H1 (cell line): Measurements from ENCODE around the gene LRRC45.
"Not testable (repeated sequence)": the region's sequence is repeated elsewhere in the genome, so short reads cannot be mapped to it uniquely, and the experiment has no call there.

Experiments used
- CEBPB ChIP-seq: IDR thresholded peaks from 2 replicates; pipeline ENCODE4 v1.6.1; 2012; ENCODE audit warnings: low read depth, low read length
- CHD1 ChIP-seq: IDR thresholded peaks from 2 replicates; pipeline ENCODE4 v1.6.1; 2012; ENCODE audit warnings: low read depth, low read length, improper control_type of control experiment
- CTCF ChIP-seq, 3 experiments: IDR thresholded peaks; 1 replicate in 2 of 3; 2 replicates in 1 of 3; pipeline versions ENCODE4 v1.5.1 to v1.6.1; 2011; ENCODE audit warnings: low read length in 3 of 3, mild to moderate bottlenecking in 3 of 3, inconsistent platforms in 2 of 3, low read depth in 1 of 3, moderate library complexity in 1 of 3; ENCODE audit not compliant: insufficient read depth in 1 of 3; ENCODE audit errors: control extremely low read depth in 1 of 3
- EGR1 ChIP-seq: IDR thresholded peaks from 2 replicates; pipeline ENCODE4 v1.6.1; 2011; ENCODE audit warnings: low read depth, low read length, borderline replicate concordance
- EP300 ChIP-seq, 2 experiments: IDR thresholded peaks; 1 replicate in 1 of 2; 2 replicates in 1 of 2; pipeline ENCODE4 v1.6.1; 2011 to 2012; ENCODE audit warnings: low read depth in 2 of 2, low read length in 2 of 2, mild to moderate bottlenecking in 2 of 2, borderline replicate concordance in 1 of 2, inconsistent platforms in 1 of 2, moderate library complexity in 1 of 2
- EZH2 ChIP-seq: fragments of 200-600 bp; sonication (generic); IDR thresholded peaks from 2 replicates; pipeline ENCODE4 v1.7.1; 2012; ENCODE audit warnings: low read depth, mild to moderate bottlenecking, moderate library complexity, low read length, inconsistent platforms; ENCODE audit not compliant: severe bottlenecking
- HDAC6 ChIP-seq: IDR thresholded peaks from one replicate; pipeline ENCODE4 v1.7.1; 2012; ENCODE audit warnings: low read depth, mild to moderate bottlenecking, inconsistent platforms, low read length, moderate library complexity
- JUN ChIP-seq: IDR thresholded peaks from 2 replicates; pipeline ENCODE4 v1.6.1; 2011; ENCODE audit warnings: low read depth, mild to moderate bottlenecking, improper control_type of control experiment, low read length
- KDM5A ChIP-seq: fragments of 200-600 bp; IDR thresholded peaks from 2 replicates; pipeline ENCODE4 v1.7.1; 2012; ENCODE audit warnings: mild to moderate bottlenecking, low read length, inconsistent platforms, mixed read lengths
- MAX ChIP-seq: IDR thresholded peaks from 2 replicates; pipeline ENCODE4 v1.6.1; 2012; ENCODE audit warnings: inconsistent platforms
- POLR2A ChIP-seq, 2 experiments: IDR thresholded peaks; 1 replicate in 1 of 2; 2 replicates in 1 of 2; pipeline ENCODE4 v1.6.1; 2011; ENCODE audit warnings: low read depth in 2 of 2, low read length in 2 of 2, mild to moderate bottlenecking in 2 of 2; ENCODE audit errors: control extremely low read depth in 1 of 2
- SUZ12 ChIP-seq: fragments of 200-600 bp; sonication (generic); IDR thresholded peaks from 2 replicates; pipeline ENCODE4 v1.6.1; 2012; ENCODE audit warnings: mild to moderate bottlenecking, inconsistent platforms, low read length, moderate library complexity, mixed read lengths
- TAF7 ChIP-seq: optimal IDR thresholded peaks from 2 replicates; pipeline ENCODE3; 2011; ENCODE audit warnings: low read depth, mild to moderate bottlenecking, inconsistent platforms, low read length, moderate library complexity, borderline replicate concordance
- TF ChIP-seq, protein P1 (sequence below): IDR thresholded peaks from 2 replicates; pipeline ENCODE4 v1.6.1; 2011; ENCODE audit warnings: low read depth, mild to moderate bottlenecking, low read length; ENCODE audit not compliant: insufficient read depth

GRCh38 chr17:82038796-82039409 is 15.8 kb downstream of the LRRC45 start:
- TF ChIP-seq SUZ12; MAX; TAF7; POLR2A (IDR thresholded peaks at IDR 0.05; ENCODE audit: control extremely low read depth in 1 of 2, low read depth in 2 of 2, low read length in 2 of 2); EP300 (IDR thresholded peaks at IDR 0.05; ENCODE audit: borderline replicate concordance in 1 of 2, low read depth in 2 of 2, low read length in 2 of 2); HDAC6; CHD1; EGR1; CTCF (IDR thresholded peaks at IDR 0.05; ENCODE audit: control extremely low read depth in 1 of 3, insufficient read depth in 1 of 3, low read depth in 1 of 3, low read length in 3 of 3); JUN; EZH2; KDM5A; CEBPB: not testable (repeated sequence)
- TF ChIP-seq, protein P1, sequence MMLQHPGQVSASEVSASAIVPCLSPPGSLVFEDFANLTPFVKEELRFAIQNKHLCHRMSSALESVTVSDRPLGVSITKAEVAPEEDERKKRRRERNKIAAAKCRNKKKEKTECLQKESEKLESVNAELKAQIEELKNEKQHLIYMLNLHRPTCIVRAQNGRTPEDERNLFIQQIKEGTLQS, result not testable (repeated sequence)
